Measurements from ENCODE around the gene ATP6V0C. TPM values are rescaled to one million over a fixed set of nuclear protein-coding genes. Genes with fewer than 3 reads are reported as not detected.

ATP6V0C gene
- total RNA-seq, 1 donor from 2014 or later, result 311 TPM

- no peak overlapping the region for H3K4me3 Mint-ChIP-seq (ENCODE audit: unreplicated experiment)
- no peak for FAIRE-seq
- H3K27me3 ChIP-seq (ENCODE audit: insufficient read depth, low read length), result no peaks in the 10 kb centered on the region
Observed at GRCh38 chr16:2487517-2487842, 26.3 kb upstream of the ATP6V0C start.

DNA sequence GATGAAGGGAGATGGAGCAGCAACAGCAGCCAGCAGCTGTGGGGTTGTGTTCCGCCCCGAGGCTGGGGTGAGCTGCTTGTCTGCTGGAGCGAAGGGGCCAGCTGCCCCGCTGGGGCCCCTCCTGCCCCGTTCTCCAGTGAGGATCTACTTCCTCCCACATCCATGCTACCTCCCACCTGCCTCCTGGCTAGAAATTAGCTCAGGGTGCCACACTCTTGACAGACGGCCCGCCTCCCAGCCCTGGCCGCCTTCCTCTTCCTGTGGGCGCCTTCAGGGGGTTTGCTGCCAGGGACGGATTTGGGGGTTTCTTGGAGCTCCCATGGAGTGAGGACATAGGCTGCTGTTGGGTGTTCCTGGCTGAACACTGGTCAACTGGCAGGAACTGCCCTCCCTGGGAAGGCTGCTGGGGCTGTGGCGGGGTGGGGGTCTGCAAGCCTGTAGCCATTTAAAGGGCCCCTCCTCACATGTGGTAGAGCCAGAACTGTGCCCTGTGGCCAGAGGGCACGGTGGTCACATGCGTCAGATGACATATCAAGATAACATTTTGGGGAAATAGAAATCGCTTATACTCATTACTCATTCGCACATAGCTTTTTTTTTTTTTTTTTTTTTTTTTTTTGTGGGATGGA lies 25.7 kb upstream of the ATP6V0C start:
- no peak for TF ChIP-seq EZH2 (IDR thresholded peaks at IDR 0.05; ENCODE audit: insufficient read depth, low read length)
- TF ChIP-seq CTCF (IDR thresholded peaks at IDR 0.05; ENCODE audit: insufficient read depth, low read depth, low read length), result no peak
- Mint-ChIP-seq H3K4me1 (ENCODE audit: low read depth, unreplicated experiment) (peaks cover 5% of the 10 kb centered on the region), H3K4me3 (ENCODE audit: unreplicated experiment) (no peak overlapping the region), H3K36me3 (ENCODE audit: low read depth, unreplicated experiment) (peaks cover 16% of the 10 kb centered on the region), H3K9me3 (ENCODE audit: unreplicated experiment) (no peaks in the 10 kb centered on the region), H3K27me3 (ENCODE audit: low read depth, unreplicated experiment) (peaks cover 8% of the 10 kb centered on the region), H3K27ac (ENCODE audit: unreplicated experiment) (no peak overlapping the region)
- no peaks in the 10 kb centered on the region for H3K9me3 ChIP-seq (ENCODE audit: insufficient read depth, low read depth, low read length)
- H3K9ac ChIP-seq (ENCODE audit: low read length), result no peak overlapping the region
- FAIRE-seq (no peak), DNase-seq (ENCODE audit: low read depth) (no peak)
- no peaks in the 10 kb centered on the region for H3K36me3 ChIP-seq (ENCODE audit: insufficient read depth, low read length)
- no peaks in the 10 kb centered on the region for H3K79me2 ChIP-seq (ENCODE audit: insufficient read depth, low read length)
- H2AFZ ChIP-seq (ENCODE audit: low read depth, low read length), result no peak overlapping the region
- H3K4me3 ChIP-seq (ENCODE audit: insufficient read depth, low read depth, low read length), result no peak overlapping the region
- no peaks in the 10 kb centered on the region for H3K27me3 ChIP-seq (ENCODE audit: insufficient read depth, low read length)
- no peak overlapping the region for H3K4me2 ChIP-seq (ENCODE audit: low read length)
- H3K4me1 ChIP-seq (ENCODE audit: insufficient read depth, low read length), result peaks cover 10% of the 10 kb centered on the region
- H4K20me1 ChIP-seq (ENCODE audit: insufficient read depth, low read length), result peaks cover 64% of the 10 kb centered on the region
- no peak overlapping the region for H3K27ac ChIP-seq (ENCODE audit: low read depth, low read length)

More at GRCh38 chr16:2487517-2487842, 26.3 kb upstream of the ATP6V0C start:
- Histone ChIP-seq H3K27ac (ENCODE audit: low read depth, low read length) (no peak overlapping the region), H3K79me2 (ENCODE audit: insufficient read depth, low read length) (no peaks in the 10 kb centered on the region), H3K9me3 (ENCODE audit: insufficient read depth, low read depth, low read length) (no peaks in the 10 kb centered on the region), H3K4me3 (ENCODE audit: insufficient read depth, low read depth, low read length) (no peak overlapping the region), H3K36me3 (ENCODE audit: insufficient read depth, low read length) (no peaks in the 10 kb centered on the region), H4K20me1 (ENCODE audit: insufficient read depth, low read length) (peaks cover 66% of the 10 kb centered on the region), H3K9ac (ENCODE audit: low read length) (peak overlapping the region; percentile 5), H3K4me1 (ENCODE audit: insufficient read depth, low read length) (peaks cover 12% of the 10 kb centered on the region), H2AFZ (ENCODE audit: low read depth, low read length) (peak overlapping the region; percentile 63), H3K4me2 (ENCODE audit: low read length) (peak overlapping the region; percentile 1)
- no peaks in the 10 kb centered on the region for H3K9me3 Mint-ChIP-seq (ENCODE audit: unreplicated experiment)
- DNase-seq (ENCODE audit: low read depth), result no peak
- H3K4me1 Mint-ChIP-seq (ENCODE audit: low read depth, unreplicated experiment), result peaks cover 5% of the 10 kb centered on the region
- no peak overlapping the region for H3K27ac Mint-ChIP-seq (ENCODE audit: unreplicated experiment)
- TF ChIP-seq CTCF (IDR thresholded peaks at IDR 0.05; ENCODE audit: insufficient read depth, low read depth, low read length), result no peak
- TF ChIP-seq EZH2 (IDR thresholded peaks at IDR 0.05; ENCODE audit: insufficient read depth, low read length), result no peak
- H3K36me3 Mint-ChIP-seq (ENCODE audit: low read depth, unreplicated experiment), result peaks cover 19% of the 10 kb centered on the region
- peaks cover 11% of the 10 kb centered on the region for H3K27me3 Mint-ChIP-seq (ENCODE audit: low read depth, unreplicated experiment)

DNA sequence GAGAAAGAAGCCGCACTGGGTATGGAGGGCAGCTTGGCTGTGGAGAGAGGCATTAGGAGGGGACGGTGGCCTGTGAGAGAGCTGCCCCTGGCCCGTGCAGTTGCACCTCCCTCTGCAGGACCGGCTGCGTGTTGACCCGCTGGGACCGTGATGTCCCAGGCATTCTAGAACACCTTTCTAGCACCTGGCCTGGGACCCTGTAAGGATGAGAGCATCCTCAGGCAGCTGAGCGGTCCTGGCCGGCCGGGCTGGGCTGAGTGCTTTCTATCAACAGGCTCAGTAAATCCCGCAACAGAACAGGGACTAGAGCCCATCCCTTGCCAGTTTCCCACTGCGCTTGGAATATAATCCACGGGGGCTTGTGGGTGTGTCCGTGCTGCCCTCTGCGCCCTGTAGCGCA lies 24.2 kb upstream of the ATP6V0C start:
- no peak overlapping the region for H3K4me3 Mint-ChIP-seq (ENCODE audit: unreplicated experiment)
- peaks cover 3% of the 10 kb centered on the region for H3K27me3 Mint-ChIP-seq (ENCODE audit: low read depth, unreplicated experiment)
- no peak overlapping the region for H3K4me2 ChIP-seq (ENCODE audit: low read length)
- H3K9ac ChIP-seq (ENCODE audit: low read length), result no peak overlapping the region
- H3K36me3 Mint-ChIP-seq (ENCODE audit: low read depth, unreplicated experiment), result peaks cover 15% of the 10 kb centered on the region
- no peaks in the 10 kb centered on the region for H3K79me2 ChIP-seq (ENCODE audit: insufficient read depth, low read length)
- H3K36me3 ChIP-seq (ENCODE audit: insufficient read depth, low read length), result no peaks in the 10 kb centered on the region
- H2AFZ ChIP-seq (ENCODE audit: low read depth, low read length), result no peak overlapping the region
- peaks cover 50% of the 10 kb centered on the region for H4K20me1 ChIP-seq (ENCODE audit: insufficient read depth, low read length)
- no peak overlapping the region for H3K27ac ChIP-seq (ENCODE audit: low read depth, low read length)
- H3K27me3 ChIP-seq (ENCODE audit: insufficient read depth, low read length), result no peaks in the 10 kb centered on the region
- no peaks in the 10 kb centered on the region for H3K9me3 ChIP-seq (ENCODE audit: insufficient read depth, low read depth, low read length)
- peaks cover 8% of the 10 kb centered on the region for H3K4me1 ChIP-seq (ENCODE audit: insufficient read depth, low read length)
- no peaks in the 10 kb centered on the region for H3K9me3 Mint-ChIP-seq (ENCODE audit: unreplicated experiment)
- no peak overlapping the region for H3K27ac Mint-ChIP-seq (ENCODE audit: unreplicated experiment)
- no peak for TF ChIP-seq CTCF (IDR thresholded peaks at IDR 0.05; ENCODE audit: insufficient read depth, low read depth, low read length)
- no peak for TF ChIP-seq EZH2 (IDR thresholded peaks at IDR 0.05; ENCODE audit: insufficient read depth, low read length)
- DNase-seq (ENCODE audit: low read depth) (no peak), FAIRE-seq (no peak)
- no peak overlapping the region for H3K4me3 ChIP-seq (ENCODE audit: insufficient read depth, low read depth, low read length)
- peaks cover 4% of the 10 kb centered on the region for H3K4me1 Mint-ChIP-seq (ENCODE audit: low read depth, unreplicated experiment)
